MM.1S (cell line): Measurements from ENCODE around the gene STX17.

ENCODE experiments used
- EZH2 ChIP-seq: fragments of 300-600 bp; sonication (generic); optimal IDR thresholded peaks from 2 replicates; pipeline ENCODE3; 2017; ENCODE audit warnings: low read depth, mild to moderate bottlenecking, antibody characterized with exemption, low read length, mixed read lengths
- TF ChIP-seq, protein P1 (sequence below): fragments of 300-600 bp; sonication (generic); IDR thresholded peaks from 2 replicates; pipeline ENCODE4 v1.5.1; 2016; ENCODE audit warnings: antibody characterized with exemption, low read length, mixed read lengths

DNA sequence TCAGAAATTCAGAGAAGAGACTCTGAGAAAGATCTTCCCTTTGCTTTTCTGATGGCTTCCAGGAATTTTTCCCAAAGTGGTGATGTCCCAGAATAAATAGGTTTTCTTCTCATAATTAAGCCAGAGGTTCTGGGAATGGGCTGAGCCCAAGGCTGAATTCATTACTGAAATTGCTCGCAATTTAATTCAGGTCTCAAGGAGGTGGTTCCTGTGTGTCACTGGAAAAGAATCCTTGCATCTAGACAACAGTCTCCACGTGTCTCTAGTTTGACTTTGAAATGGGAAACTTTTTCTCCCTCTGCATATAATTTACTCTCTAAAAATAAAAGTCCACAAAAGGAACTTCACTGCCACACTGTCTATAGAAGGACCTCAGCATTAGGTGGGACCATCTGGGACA is 27.8 kb upstream of the STX17 start:
- TF ChIP-seq, protein P1, sequence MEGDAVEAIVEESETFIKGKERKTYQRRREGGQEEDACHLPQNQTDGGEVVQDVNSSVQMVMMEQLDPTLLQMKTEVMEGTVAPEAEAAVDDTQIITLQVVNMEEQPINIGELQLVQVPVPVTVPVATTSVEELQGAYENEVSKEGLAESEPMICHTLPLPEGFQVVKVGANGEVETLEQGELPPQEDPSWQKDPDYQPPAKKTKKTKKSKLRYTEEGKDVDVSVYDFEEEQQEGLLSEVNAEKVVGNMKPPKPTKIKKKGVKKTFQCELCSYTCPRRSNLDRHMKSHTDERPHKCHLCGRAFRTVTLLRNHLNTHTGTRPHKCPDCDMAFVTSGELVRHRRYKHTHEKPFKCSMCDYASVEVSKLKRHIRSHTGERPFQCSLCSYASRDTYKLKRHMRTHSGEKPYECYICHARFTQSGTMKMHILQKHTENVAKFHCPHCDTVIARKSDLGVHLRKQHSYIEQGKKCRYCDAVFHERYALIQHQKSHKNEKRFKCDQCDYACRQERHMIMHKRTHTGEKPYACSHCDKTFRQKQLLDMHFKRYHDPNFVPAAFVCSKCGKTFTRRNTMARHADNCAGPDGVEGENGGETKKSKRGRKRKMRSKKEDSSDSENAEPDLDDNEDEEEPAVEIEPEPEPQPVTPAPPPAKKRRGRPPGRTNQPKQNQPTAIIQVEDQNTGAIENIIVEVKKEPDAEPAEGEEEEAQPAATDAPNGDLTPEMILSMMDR: no peak
- TF ChIP-seq EZH2: no peak
